Measurements from ENCODE around the gene IGFBP3. TPM values are rescaled to one million over a fixed set of nuclear protein-coding genes. Genes with fewer than 3 reads are reported as not detected.

The IGFBP3 gene
- total and polyA plus RNA-seq, 2 of the 13 experiments (the other 11 are each of a cell fraction or from before 2014, with no cell fraction given) = 57.5 TPM; not detected in 1

- no peak for TF ChIP-seq TRAFD1 (CRISPR knock-in tag; IDR thresholded peaks at IDR 0.05; ENCODE audit: borderline replicate concordance)
- no peak for TF ChIP-seq RELA (CRISPR knock-in tag; IDR thresholded peaks at IDR 0.05)
- TF ChIP-seq MEIS2 (CRISPR knock-in tag; IDR thresholded peaks at IDR 0.05) = peak; percentile 92
- peak; percentile 95 for TF ChIP-seq MLX (CRISPR knock-in tag; IDR thresholded peaks at IDR 0.05)
- peak; percentile 58; the same call in 1 of the 2 replicates for TF ChIP-seq SP4 (CRISPR knock-in tag; IDR thresholded peaks at IDR 0.05)
- no peak for TF ChIP-seq PTBP1 (IDR thresholded peaks at IDR 0.05; ENCODE audit: low read depth, low read length, poor library complexity, severe bottlenecking)
- 0 out of 2 replicates have a peak, but pooled peaks have one; percentile 68 for TF ChIP-seq NFATC3 (CRISPR knock-in tag; IDR thresholded peaks at IDR 0.05)
- peak; percentile 75; the same call in 1 of the 2 replicates for TF ChIP-seq MYC (CRISPR knock-in tag; IDR thresholded peaks at IDR 0.05; ENCODE audit: borderline replicate concordance)
- no peak for TF ChIP-seq ZNF513 (CRISPR knock-in tag; conservative IDR thresholded peaks at IDR 0.05)
- TF ChIP-seq ZNF850 (CRISPR knock-in tag; conservative IDR thresholded peaks at IDR 0.05) = no peak
- peak; percentile 98 for TF ChIP-seq ETV5 (CRISPR knock-in tag; IDR thresholded peaks at IDR 0.05; ENCODE audit: borderline replicate concordance)
- no peak for TF ChIP-seq ZNF7 (CRISPR knock-in tag; IDR thresholded peaks at IDR 0.05)
- peak; percentile 81; the same call in 1 of the 2 replicates for TF ChIP-seq AHR (CRISPR knock-in tag; IDR thresholded peaks at IDR 0.05)
- TF ChIP-seq GRHL1 (CRISPR knock-in tag; conservative IDR thresholded peaks at IDR 0.05) = no peak
- TF ChIP-seq GPBP1L1 (CRISPR knock-in tag; IDR thresholded peaks at IDR 0.05) = no peak
- TF ChIP-seq RBFOX2 (IDR thresholded peaks at IDR 0.05; ENCODE audit: low read depth, low read length) = no peak
- TF ChIP-seq HINFP (CRISPR knock-in tag; IDR thresholded peaks at IDR 0.05; ENCODE audit: low read depth) = 0 out of 2 replicates have a peak, but pooled peaks have one; percentile 38
- no peak for TF ChIP-seq SYNCRIP (IDR thresholded peaks at IDR 0.05; ENCODE audit: insufficient read depth, low read depth, low read length)
- TF ChIP-seq SMAD3 (CRISPR knock-in tag; IDR thresholded peaks at IDR 0.05) = peak; percentile 97
- 0 out of 2 replicates have a peak, but pooled peaks have one; percentile 19 for TF ChIP-seq ZFP62 (CRISPR knock-in tag; IDR thresholded peaks at IDR 0.05)
- peak; percentile 74; the same call in 1 of the 2 replicates for TF ChIP-seq HOXA9 (CRISPR knock-in tag; IDR thresholded peaks at IDR 0.05; ENCODE audit: borderline replicate concordance)
Measured at GRCh38 chr7:45881759-45882464, 39.2 kb downstream of the IGFBP3 start (continued).

Measured in HepG2 (cell line).